SK-N-MC (cell line): Measurements from ENCODE around the gene CDKN1B.

Source experiments
- EZH2 ChIP-seq: fragments of 200-600 bp; sonication (generic); IDR thresholded peaks from one replicate; pipeline ENCODE4 v1.6.1; 2017; ENCODE audit warnings: antibody characterized with exemption
- FOXP2 ChIP-seq: optimal IDR thresholded peaks from 2 replicates; pipeline ENCODE3; 2011; ENCODE audit warnings: mild to moderate bottlenecking, moderate library complexity; ENCODE audit not compliant: insufficient read depth; ENCODE audit errors: extremely low read length, control extremely low read depth
- POLR2AphosphoS5 ChIP-seq: IDR thresholded peaks from 2 replicates; pipeline ENCODE4 v1.6.1; 2012; ENCODE audit warnings: mild to moderate bottlenecking, low read depth, low read length, borderline replicate concordance

- TF ChIP-seq EZH2 (no peak), POLR2AphosphoS5 (no peak), FOXP2 (no peak)
Measured at GRCh38 chr12:12749433-12749832, 32.3 kb downstream of the CDKN1B start.
